Measurements from ENCODE around the gene SLC1A2. TPM values are rescaled to one million over a fixed set of nuclear protein-coding genes. Genes with fewer than 3 reads are reported as not detected.

The SLC1A2 gene
- total RNA-seq, 1 experiment from 2014 or later = not detected

DNA sequence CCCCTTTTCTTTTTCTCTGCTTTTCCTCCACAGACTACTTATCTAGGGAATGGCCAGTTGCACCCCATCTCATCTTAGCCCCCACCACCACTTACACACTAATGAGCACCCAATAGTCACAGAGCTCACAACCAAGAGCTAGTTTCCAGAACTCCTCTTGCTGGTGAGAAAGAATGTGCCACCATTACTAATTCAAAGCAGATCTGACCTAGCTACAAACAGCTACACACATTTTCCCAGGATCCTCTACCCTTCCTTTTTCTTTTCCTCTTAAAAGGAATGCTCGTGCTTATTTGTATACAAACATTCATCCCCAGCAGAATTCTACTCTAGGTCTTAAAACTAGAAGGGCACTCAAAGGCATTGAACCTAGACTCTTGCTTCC is 143.6 kb downstream of the SLC1A2 start:
- Mint-ChIP-seq H3K4me1 (ENCODE audit: insufficient read depth, unreplicated experiment) (peaks cover 29% of the 10 kb centered on the region), H3K4me3 (ENCODE audit: unreplicated experiment) (peak overlapping the region; percentile 5), H3K27ac (ENCODE audit: low read depth, unreplicated experiment) (peak overlapping the region; percentile 95), H3K27me3 (ENCODE audit: insufficient read depth, unreplicated experiment) (no peaks in the 10 kb centered on the region), H3K36me3 (ENCODE audit: insufficient read depth, unreplicated experiment) (peaks cover 5% of the 10 kb centered on the region), H3K9me3 (ENCODE audit: unreplicated experiment) (no peaks in the 10 kb centered on the region)
- POLR2A ChIA-PET = interaction anchor here (0.6 to 2.8 kb wide), 26 partner anchors 10 to 1574 kb away, joined by 3 to 31 read pairs (median 4); no protein-coding TSS in a partner anchor
- DNase-seq (ENCODE audit: unreplicated experiment) = peak; percentile 1
- CTCF ChIA-PET = interaction anchor here (0.6 to 2.2 kb wide), 15 partner anchors 8 to 349 kb away, joined by 3 to 9 read pairs (median 3); no protein-coding TSS in a partner anchor
- no TSS peak for BruUV-seq (replicated peaks)
- intact Hi-C loops (cut with micrococcal nuclease) = loop anchor here (10.0 kb wide), 1 partner anchor 89 kb away; no protein-coding TSS in a partner anchor
- TF ChIP-seq, protein P1, sequence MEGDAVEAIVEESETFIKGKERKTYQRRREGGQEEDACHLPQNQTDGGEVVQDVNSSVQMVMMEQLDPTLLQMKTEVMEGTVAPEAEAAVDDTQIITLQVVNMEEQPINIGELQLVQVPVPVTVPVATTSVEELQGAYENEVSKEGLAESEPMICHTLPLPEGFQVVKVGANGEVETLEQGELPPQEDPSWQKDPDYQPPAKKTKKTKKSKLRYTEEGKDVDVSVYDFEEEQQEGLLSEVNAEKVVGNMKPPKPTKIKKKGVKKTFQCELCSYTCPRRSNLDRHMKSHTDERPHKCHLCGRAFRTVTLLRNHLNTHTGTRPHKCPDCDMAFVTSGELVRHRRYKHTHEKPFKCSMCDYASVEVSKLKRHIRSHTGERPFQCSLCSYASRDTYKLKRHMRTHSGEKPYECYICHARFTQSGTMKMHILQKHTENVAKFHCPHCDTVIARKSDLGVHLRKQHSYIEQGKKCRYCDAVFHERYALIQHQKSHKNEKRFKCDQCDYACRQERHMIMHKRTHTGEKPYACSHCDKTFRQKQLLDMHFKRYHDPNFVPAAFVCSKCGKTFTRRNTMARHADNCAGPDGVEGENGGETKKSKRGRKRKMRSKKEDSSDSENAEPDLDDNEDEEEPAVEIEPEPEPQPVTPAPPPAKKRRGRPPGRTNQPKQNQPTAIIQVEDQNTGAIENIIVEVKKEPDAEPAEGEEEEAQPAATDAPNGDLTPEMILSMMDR (IDR thresholded peaks at IDR 0.05; ENCODE audit: unreplicated experiment) = no peak

DNA sequence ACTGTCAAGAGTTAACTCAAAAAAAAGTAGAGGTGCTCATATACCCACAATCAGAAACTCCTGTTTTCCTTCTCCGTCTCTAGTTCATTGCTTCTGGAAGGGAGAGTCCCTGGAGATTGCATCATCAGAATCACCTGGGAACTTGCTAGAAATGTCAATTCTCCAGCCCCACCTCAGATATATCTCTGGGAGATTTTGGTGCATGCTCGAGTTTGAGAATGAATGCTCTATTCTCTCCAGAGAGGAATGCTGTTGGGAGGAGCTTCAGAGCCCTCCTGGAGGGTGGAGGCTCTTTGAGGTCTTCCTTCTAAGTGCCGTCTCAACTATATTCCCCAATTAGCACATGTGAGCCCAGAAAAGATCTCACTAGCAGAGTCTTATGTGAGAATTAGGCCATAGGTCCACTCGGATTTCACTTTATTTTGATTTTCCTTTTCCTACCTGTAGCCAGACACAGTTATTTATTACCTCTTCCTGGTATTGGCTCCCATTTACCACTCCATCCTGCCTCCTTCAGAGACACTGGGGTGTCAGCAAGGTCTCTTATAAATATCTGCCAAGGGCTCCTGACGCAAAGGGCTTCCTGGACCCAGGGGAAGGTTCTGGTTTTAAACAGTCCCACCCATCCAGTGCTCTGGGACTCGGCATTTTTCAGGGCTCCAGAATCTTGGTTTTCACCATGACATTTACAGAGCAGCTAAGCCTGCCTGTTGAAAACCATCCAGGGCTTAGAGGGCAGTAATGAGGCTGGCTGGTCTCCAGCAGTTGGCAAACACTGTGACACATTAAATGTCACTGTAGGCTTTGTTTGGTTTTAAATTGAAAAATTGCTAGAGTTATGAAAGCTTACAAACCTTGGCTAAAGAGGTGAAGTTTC is 144.2 kb downstream of the SLC1A2 start:
- TF ChIP-seq, protein P1 (IDR thresholded peaks at IDR 0.05; ENCODE audit: unreplicated experiment) = no peak
- H3K4me3 Mint-ChIP-seq (ENCODE audit: unreplicated experiment) = no peak overlapping the region
- intact Hi-C loops (cut with micrococcal nuclease) = loop anchor here (10.0 kb wide), 1 partner anchor 90 kb away; no protein-coding TSS in a partner anchor
- no peaks in the 10 kb centered on the region for H3K27me3 Mint-ChIP-seq (ENCODE audit: insufficient read depth, unreplicated experiment)
- H3K4me1 Mint-ChIP-seq (ENCODE audit: insufficient read depth, unreplicated experiment) = peaks cover 29% of the 10 kb centered on the region
- DNase-seq (ENCODE audit: unreplicated experiment) = peak; percentile 66
- ChIA-PET POLR2A (interaction anchor here (0.6 to 2.8 kb wide), 24 partner anchors 9 to 411 kb away, joined by 3 to 31 read pairs (median 4); no protein-coding TSS in a partner anchor), CTCF (interaction anchor here (0.6 to 2.2 kb wide), 13 partner anchors 8 to 349 kb away, joined by 3 to 9 read pairs (median 3); no protein-coding TSS in a partner anchor)
- H3K9me3 Mint-ChIP-seq (ENCODE audit: unreplicated experiment) = no peaks in the 10 kb centered on the region
- no peak overlapping the region for H3K27ac Mint-ChIP-seq (ENCODE audit: low read depth, unreplicated experiment)
- peaks cover 5% of the 10 kb centered on the region for H3K36me3 Mint-ChIP-seq (ENCODE audit: insufficient read depth, unreplicated experiment)
- no TSS peak for BruUV-seq (replicated peaks)

DNA sequence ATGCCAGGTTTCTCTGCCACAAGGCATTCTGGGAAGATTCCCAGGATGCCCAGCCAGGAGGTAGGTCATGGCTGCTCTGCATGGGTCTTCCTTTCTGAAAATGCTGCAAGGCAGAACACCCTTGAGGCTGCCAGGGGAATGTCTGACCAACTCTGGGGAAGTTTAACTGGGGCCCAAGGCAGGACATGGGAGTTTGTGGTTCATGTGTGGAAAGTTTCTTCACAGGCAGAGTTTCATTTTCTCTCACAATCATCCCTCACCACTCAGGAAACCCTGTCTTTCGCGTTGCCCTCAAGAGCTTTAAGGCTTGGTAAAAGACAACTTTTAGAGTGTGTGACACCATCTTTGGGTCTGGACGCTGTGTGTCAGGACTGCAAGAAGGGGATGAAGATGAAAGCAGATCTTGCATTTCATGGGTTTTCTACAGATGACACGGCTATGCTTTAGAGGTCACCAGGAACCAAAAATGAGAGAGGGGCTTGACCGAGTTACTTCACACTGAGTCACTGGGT is 146.9 kb downstream of the SLC1A2 start:
- H3K4me1 Mint-ChIP-seq (ENCODE audit: insufficient read depth, unreplicated experiment) = peaks cover 29% of the 10 kb centered on the region
- H3K27me3 Mint-ChIP-seq (ENCODE audit: insufficient read depth, unreplicated experiment) = no peaks in the 10 kb centered on the region
- no TSS peak for BruUV-seq (replicated peaks)
- no peak overlapping the region for H3K27ac Mint-ChIP-seq (ENCODE audit: low read depth, unreplicated experiment)
- H3K36me3 Mint-ChIP-seq (ENCODE audit: insufficient read depth, unreplicated experiment) = no peaks in the 10 kb centered on the region
- no peak for DNase-seq (ENCODE audit: unreplicated experiment)
- H3K9me3 Mint-ChIP-seq (ENCODE audit: unreplicated experiment) = no peaks in the 10 kb centered on the region
- TF ChIP-seq, protein P1 (IDR thresholded peaks at IDR 0.05; ENCODE audit: unreplicated experiment) = no peak
- intact Hi-C loops (cut with micrococcal nuclease) = loop anchor here (10.0 kb wide), 1 partner anchor 92 kb away; no protein-coding TSS in a partner anchor
- CTCF ChIA-PET = interaction anchor here (0.6 to 1.2 kb wide), 4 partner anchors 12 to 134 kb away, joined by 3 to 5 read pairs (median 4); no protein-coding TSS in a partner anchor
- no peak overlapping the region for H3K4me3 Mint-ChIP-seq (ENCODE audit: unreplicated experiment)
- POLR2A ChIA-PET = interaction anchor here (0.7 to 1.2 kb wide), 4 partner anchors 37 to 98 kb away, joined by 3 to 7 read pairs (median 3); no protein-coding TSS in a partner anchor

DNA sequence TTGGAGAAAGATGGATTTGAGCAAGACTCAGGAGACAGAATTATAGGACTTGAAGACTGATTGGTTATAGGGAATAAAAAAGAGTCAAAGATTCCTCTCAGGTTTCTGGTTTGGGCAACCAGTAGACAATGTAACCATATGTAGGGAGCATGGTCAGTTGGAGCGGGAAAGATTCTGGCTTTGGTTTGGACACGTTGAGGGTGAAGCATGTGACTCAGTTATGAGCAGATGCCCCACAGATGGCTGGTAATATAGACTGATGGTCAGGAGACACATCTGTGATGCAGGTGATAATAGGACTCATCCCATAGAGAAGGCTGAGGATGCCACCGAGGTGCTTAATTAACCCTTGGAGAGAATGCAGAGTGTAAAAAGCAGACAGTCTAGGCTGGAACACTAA is 148.3 kb downstream of the SLC1A2 start:
- BruUV-seq (replicated peaks) = no TSS peak
- intact Hi-C loops (cut with micrococcal nuclease) = loop anchor here (10.0 kb wide), 1 partner anchor 94 kb away; no protein-coding TSS in a partner anchor
- no peak for DNase-seq (ENCODE audit: unreplicated experiment)
- H3K4me1 Mint-ChIP-seq (ENCODE audit: insufficient read depth, unreplicated experiment) = peaks cover 21% of the 10 kb centered on the region
- H3K27me3 Mint-ChIP-seq (ENCODE audit: insufficient read depth, unreplicated experiment) = no peaks in the 10 kb centered on the region
- ChIA-PET POLR2A (no interaction called here), CTCF (interaction anchor here (0.5 kb wide), 1 partner anchor 13 kb away, joined by 3 read pairs; no protein-coding TSS in a partner anchor)
- no peaks in the 10 kb centered on the region for H3K36me3 Mint-ChIP-seq (ENCODE audit: insufficient read depth, unreplicated experiment)
- no peak overlapping the region for H3K4me3 Mint-ChIP-seq (ENCODE audit: unreplicated experiment)
- H3K27ac Mint-ChIP-seq (ENCODE audit: low read depth, unreplicated experiment) = no peak overlapping the region
- no peaks in the 10 kb centered on the region for H3K9me3 Mint-ChIP-seq (ENCODE audit: unreplicated experiment)
- TF ChIP-seq, protein P1 (IDR thresholded peaks at IDR 0.05; ENCODE audit: unreplicated experiment) = no peak
